Measurements from ENCODE around the gene PRMT5. TPM values are rescaled to one million over a fixed set of nuclear protein-coding genes. Genes with fewer than 3 reads are reported as not detected.

Gene PRMT5
- total and polyA plus RNA-seq, 9 donors: 37.6 to 109 (median 65.4) TPM

GRCh38 chr14:22878271-22879246 lies 50.6 kb downstream of the PRMT5 start:
- Histone ChIP-seq H3K27me3 (no peaks in the 10 kb centered on the region), H3K4me3 (no peak overlapping the region), H3K9me3 (no peaks in the 10 kb centered on the region), H3K36me3 (no peaks in the 10 kb centered on the region), H3K27ac (no peak overlapping the region), H3K4me1 (ENCODE audit: insufficient read depth) (peaks cover 2% of the 10 kb centered on the region)
- no peak for TF ChIP-seq POLR2A (IDR thresholded peaks at IDR 0.05)
- no peak for DNase-seq
- intact Hi-C loops (cut with DNase I): loop anchor here in 1 of 4 donors (10.0 kb wide), 1 partner anchor 106 kb away; the partner anchor contains the start of gene AJUBA
- 70 to 73% (median 72%) methylated on average over 8 of the region's 8 CpGs for WGBS, 3 donors

- intact Hi-C loops (cut with DNase I): loop anchor here in 1 of 4 donors (10.0 kb wide), 1 partner anchor 108 kb away; the partner anchor contains the start of gene AJUBA
- Histone ChIP-seq H3K4me3 (no peak overlapping the region), H3K4me1 (ENCODE audit: insufficient read depth) (peaks cover 3% of the 10 kb centered on the region), H3K9me3 (no peaks in the 10 kb centered on the region), H3K36me3 (no peaks in the 10 kb centered on the region), H3K27ac (no peak overlapping the region), H3K27me3 (no peaks in the 10 kb centered on the region)
- no peak for TF ChIP-seq EP300 (IDR thresholded peaks at IDR 0.05)
- no peak for TF ChIP-seq POLR2A (IDR thresholded peaks at IDR 0.05)
- TF ChIP-seq, protein P1, sequence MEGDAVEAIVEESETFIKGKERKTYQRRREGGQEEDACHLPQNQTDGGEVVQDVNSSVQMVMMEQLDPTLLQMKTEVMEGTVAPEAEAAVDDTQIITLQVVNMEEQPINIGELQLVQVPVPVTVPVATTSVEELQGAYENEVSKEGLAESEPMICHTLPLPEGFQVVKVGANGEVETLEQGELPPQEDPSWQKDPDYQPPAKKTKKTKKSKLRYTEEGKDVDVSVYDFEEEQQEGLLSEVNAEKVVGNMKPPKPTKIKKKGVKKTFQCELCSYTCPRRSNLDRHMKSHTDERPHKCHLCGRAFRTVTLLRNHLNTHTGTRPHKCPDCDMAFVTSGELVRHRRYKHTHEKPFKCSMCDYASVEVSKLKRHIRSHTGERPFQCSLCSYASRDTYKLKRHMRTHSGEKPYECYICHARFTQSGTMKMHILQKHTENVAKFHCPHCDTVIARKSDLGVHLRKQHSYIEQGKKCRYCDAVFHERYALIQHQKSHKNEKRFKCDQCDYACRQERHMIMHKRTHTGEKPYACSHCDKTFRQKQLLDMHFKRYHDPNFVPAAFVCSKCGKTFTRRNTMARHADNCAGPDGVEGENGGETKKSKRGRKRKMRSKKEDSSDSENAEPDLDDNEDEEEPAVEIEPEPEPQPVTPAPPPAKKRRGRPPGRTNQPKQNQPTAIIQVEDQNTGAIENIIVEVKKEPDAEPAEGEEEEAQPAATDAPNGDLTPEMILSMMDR (IDR thresholded peaks at IDR 0.05): no peak
- 88 to 93% (median 93%) methylated on average over 18 to 22 of the region's 22 CpGs for WGBS, 3 donors
- DNase-seq: peak in 1 of 5 donors; percentile 37
Observed at GRCh38 chr14:22877000-22877501, 52.1 kb downstream of the PRMT5 start.

DNA sequence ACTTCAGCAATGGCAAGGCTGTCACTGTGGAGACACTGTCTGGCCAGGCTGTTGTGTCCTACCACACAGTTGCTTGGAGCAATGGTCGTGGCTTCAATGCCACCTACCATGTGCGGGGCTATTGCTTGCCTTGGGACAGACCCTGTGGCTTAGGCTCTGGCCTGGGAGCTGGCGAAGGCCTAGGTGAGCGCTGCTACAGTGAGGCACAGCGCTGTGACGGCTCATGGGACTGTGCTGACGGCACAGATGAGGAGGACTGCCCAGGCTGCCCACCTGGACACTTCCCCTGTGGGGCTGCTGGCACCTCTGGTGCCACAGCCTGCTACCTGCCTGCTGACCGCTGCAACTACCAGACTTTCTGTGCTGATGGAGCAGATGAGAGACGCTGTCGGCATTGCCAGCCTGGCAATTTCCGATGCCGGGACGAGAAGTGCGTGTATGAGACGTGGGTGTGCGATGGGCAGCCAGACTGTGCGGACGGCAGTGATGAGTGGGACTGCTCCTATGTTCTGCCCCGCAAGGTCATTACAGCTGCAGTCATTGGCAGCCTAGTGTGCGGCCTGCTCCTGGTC lies 53.3 kb downstream of the PRMT5 start:
- Histone ChIP-seq H3K36me3 (no peaks in the 10 kb centered on the region), H3K27me3 (no peaks in the 10 kb centered on the region), H3K4me3 (no peak overlapping the region), H3K9me3 (no peaks in the 10 kb centered on the region), H3K4me1 (ENCODE audit: insufficient read depth) (peaks cover 3% of the 10 kb centered on the region), H3K27ac (no peak overlapping the region)
- no peak for DNase-seq
- intact Hi-C loops (cut with DNase I): loop anchor here in 1 of 4 donors (10.0 kb wide), 1 partner anchor 109 kb away; the partner anchor contains the start of gene AJUBA
- 93 to 97% (median 94%) methylated on average over 20 of the region's 20 CpGs for WGBS, 3 donors
- TF ChIP-seq, protein P1 (IDR thresholded peaks at IDR 0.05): no peak
- TF ChIP-seq EP300 (IDR thresholded peaks at IDR 0.05) (no peak), POLR2A (IDR thresholded peaks at IDR 0.05) (no peak)

- no peak for DNase-seq
- Histone ChIP-seq H3K4me3 (no peak overlapping the region), H3K27me3 (no peaks in the 10 kb centered on the region), H3K36me3 (no peaks in the 10 kb centered on the region), H3K27ac (no peak overlapping the region), H3K9me3 (no peaks in the 10 kb centered on the region), H3K4me1 (ENCODE audit: insufficient read depth) (peaks cover 4% of the 10 kb centered on the region)
- TF ChIP-seq, protein P1 (IDR thresholded peaks at IDR 0.05): no peak
- WGBS, 3 donors: 87 to 93% (median 92%) methylated on average over 15 of the region's 15 CpGs
- intact Hi-C loops (cut with DNase I): loop anchor here in 1 of 4 donors (10.0 kb wide), 1 partner anchor 110 kb away; the partner anchor contains the start of gene AJUBA
Observed at GRCh38 chr14:22875003-22875747, 54.0 kb downstream of the PRMT5 start.

All from ovary (tissue), 9 donors.